Measurements from ENCODE around the gene CHRNE.
A peak's percentile ranks its signal among the peaks of the same experiment; 100 is the strongest.

Gene CHRNE

GRCh38 chr17:4937553-4937952, 34.7 kb upstream of the CHRNE start:
- ChIA-PET POLR2A (no interaction called here), CTCF (interaction anchor here (1.1 to 1.4 kb wide), 2 partner anchors 11 to 28 kb away, joined by 3 to 6 read pairs; no protein-coding TSS in a partner anchor)
- DNase-seq (ENCODE audit: extremely low spot score) = no peak
- TF ChIP-seq CTCF (IDR thresholded peaks at IDR 0.05; ENCODE audit: control extremely low read depth, extremely low read depth, low read depth, missing control alignments) = no peak

- ChIA-PET CTCF (interaction anchor here (0.8 to 1.1 kb wide), 2 partner anchors 10 to 27 kb away, joined by 3 to 5 read pairs; no protein-coding TSS in a partner anchor), POLR2A (no interaction called here)
- DNase-seq (ENCODE audit: extremely low spot score) = no peak
- no peak for TF ChIP-seq CTCF (IDR thresholded peaks at IDR 0.05; ENCODE audit: control extremely low read depth, extremely low read depth, low read depth, missing control alignments)
Observed at GRCh38 chr17:4936436-4936835, 33.5 kb upstream of the CHRNE start.

DNA sequence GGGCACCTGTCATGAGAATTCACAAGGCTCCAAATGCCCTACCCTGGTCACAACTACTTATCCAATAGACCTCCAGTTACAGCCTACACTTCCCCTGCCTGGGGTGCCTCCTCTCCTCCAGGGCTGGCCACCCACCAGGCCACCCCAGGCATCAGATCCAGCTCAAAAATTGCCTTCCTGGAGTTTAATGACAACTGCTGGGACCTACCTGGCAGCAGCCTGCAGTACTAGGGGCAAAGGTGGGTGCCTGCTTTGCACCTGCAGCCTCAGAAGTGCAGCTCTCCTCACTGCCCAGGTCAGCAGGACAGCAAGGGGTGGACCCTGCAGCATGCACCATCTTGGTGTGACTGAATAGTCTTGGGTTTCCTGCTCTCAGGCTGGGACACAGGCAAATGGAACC, 32.8 kb upstream of the CHRNE start:
- ChIA-PET CTCF (no interaction called here), POLR2A (no interaction called here)
- DNase-seq (ENCODE audit: extremely low spot score) = no peak
- TF ChIP-seq CTCF (IDR thresholded peaks at IDR 0.05; ENCODE audit: control extremely low read depth, extremely low read depth, low read depth, missing control alignments) = no peak

DNA sequence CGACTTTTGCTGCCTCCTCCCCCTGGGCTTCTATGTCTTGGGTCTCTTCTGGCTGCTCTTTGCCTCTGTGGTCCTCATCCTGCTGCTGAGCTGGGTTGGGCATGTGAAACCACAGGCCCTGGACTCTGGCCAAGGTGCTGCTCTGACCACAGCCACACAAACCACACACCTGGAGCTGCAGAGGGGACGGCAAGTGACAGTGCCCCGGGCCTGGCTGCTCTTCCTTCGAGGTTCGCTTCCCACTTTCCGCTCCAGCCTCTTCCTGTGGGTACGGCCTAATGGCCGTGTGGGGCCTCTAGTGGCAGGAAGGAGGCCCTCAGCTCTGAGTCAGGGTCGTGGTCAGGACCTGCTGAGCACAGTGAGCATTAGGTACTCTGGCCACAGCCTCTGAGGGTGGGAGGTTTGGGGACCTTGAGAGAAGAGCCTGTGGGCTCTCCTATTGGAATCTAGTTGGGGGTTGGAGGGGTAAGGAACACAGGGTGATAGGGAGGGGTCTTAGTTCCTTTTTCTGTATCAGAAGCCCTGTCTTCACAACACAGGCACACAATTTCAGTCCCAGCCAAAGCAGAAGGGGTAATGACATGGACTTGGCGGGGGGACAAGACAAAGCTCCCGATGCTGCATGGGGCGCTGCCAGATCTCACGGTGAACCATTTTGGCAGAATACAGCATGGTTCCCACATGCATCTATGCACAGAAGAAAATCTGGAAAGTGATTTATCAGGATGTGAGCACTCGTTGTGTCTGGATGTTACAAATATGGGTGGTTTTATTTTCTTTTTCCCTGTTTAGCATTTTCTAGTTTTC, 31.5 kb upstream of the CHRNE start:
- peak; percentile 36 for TF ChIP-seq CTCF (IDR thresholded peaks at IDR 0.05; ENCODE audit: control extremely low read depth, extremely low read depth, low read depth, missing control alignments)
- peak; percentile 46 for DNase-seq (ENCODE audit: extremely low spot score)
- ChIA-PET CTCF (interaction anchor here (0.7 to 1.4 kb wide), 5 partner anchors 14 to 367 kb away, joined by 3 to 6 read pairs (median 3); no protein-coding TSS in a partner anchor), POLR2A (no interaction called here)

DNA sequence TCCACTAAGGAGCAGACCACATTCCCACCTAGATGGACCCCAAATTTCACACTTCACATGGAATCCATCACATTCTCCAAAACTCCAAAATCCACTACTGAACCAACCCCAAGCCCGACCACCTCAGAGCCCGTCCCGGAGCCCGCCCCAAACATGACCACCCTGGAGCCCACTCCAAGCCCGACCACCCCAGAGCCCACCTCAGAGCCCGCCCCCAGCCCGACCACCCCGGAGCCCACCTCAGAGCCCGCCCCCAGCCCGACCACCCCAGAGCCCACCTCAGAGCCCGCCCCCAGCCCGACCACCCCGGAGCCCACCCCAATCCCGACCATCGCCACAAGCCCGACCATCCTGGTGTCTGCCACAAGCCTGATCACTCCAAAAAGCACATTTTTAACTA, 30.7 kb upstream of the CHRNE start:
- TF ChIP-seq CTCF (IDR thresholded peaks at IDR 0.05; ENCODE audit: control extremely low read depth, extremely low read depth, low read depth, missing control alignments) = no peak
- ChIA-PET CTCF (interaction anchor here (0.7 to 1.4 kb wide), 4 partner anchors 13 to 366 kb away, joined by 3 read pairs; no protein-coding TSS in a partner anchor), POLR2A (no interaction called here)
- no peak for DNase-seq (ENCODE audit: extremely low spot score)

DNA sequence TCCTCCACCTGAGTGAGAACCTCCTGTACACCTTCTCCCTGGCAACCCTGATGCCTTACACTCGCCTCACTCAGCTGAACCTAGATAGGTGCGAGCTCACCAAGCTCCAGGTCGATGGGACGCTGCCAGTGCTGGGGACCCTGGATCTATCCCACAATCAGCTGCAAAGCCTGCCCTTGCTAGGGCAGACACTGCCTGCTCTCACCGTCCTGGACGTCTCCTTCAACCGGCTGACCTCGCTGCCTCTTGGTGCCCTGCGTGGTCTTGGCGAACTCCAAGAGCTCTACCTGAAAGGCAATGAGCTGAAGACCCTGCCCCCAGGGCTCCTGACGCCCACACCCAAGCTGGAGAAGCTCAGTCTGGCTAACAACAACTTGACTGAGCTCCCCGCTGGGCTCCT, 29.9 kb upstream of the CHRNE start:
- no peak for TF ChIP-seq CTCF (IDR thresholded peaks at IDR 0.05; ENCODE audit: control extremely low read depth, extremely low read depth, low read depth, missing control alignments)
- ChIA-PET CTCF (interaction anchor here (0.8 to 1.0 kb wide), 5 partner anchors 8 to 24 kb away, joined by 3 to 4 read pairs (median 3); no protein-coding TSS in a partner anchor), POLR2A (interaction anchor here (0.7 kb wide), 1 partner anchor 9 kb away, joined by 3 read pairs; no protein-coding TSS in a partner anchor)
- DNase-seq (ENCODE audit: extremely low spot score) = no peak
